ENCODE measurements around the gene SYF2. TPM values are rescaled to one million over a fixed set of nuclear protein-coding genes. Genes with fewer than 3 reads are reported as not detected.
"Not testable (repeated sequence)": the region's sequence is repeated elsewhere in the genome, so short reads cannot be mapped to it uniquely, and the experiment has no call there.

Gene SYF2
- total RNA-seq, 2 experiments from 2014 or later: 39.0 to 42.4 TPM

DNA sequence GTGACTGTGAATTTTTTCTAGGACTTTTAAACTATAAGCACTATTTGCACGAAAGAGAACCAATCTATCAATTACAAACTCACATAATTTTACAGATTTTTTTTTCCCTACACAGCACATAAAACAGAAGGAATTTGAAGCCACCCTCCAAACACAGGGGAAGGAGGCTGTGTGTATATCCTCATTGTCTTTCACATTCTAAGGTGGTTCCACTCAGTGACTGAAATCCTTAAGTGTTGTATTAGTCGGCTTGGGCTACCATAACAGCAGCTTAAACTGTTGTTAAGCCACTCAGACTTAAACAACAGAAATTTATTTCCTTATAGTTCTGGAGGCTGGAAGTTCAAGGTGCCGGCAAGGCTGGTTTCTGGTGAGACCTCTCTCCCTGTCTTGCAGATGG, 28.0 kb upstream of the SYF2 start:
- H3K36me3 Mint-ChIP-seq (ENCODE audit: low read depth): peaks cover 10% of the 10 kb centered on the region
- POLR2A ChIA-PET: interaction anchor here (1.5 kb wide), 1 partner anchor 20 kb away, joined by 3 read pairs; no protein-coding TSS in a partner anchor
- ATAC-seq; H3K27me3 Mint-ChIP-seq; DNase-seq; H3K9me3 Mint-ChIP-seq (ENCODE audit: low read depth); H3K4me3 Mint-ChIP-seq; intact Hi-C loops (cut with DNase I, micrococcal nuclease); CTCF ChIA-PET: not testable (repeated sequence)
- H3K27ac Mint-ChIP-seq: peak overlapping the region; percentile 19
- peaks cover 18% of the 10 kb centered on the region for H3K4me1 Mint-ChIP-seq

DNA sequence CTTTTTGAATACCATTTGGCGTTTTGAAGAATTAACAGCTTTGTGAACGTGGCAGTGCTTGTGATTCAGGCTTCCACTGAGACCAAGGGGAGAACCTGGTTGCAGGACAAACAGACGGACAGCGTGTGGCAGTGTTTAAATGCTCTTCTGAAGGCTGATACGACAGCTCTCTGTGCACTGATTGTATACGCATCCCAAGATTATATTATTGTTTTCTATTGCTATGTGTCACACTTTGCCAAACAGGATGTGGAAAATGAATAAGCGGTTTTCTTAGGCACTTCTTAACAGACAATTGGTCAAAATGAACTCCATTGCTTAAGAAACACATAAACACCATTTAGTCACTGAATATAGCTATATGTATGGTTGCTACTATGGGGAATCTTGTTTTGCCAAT, 27.5 kb upstream of the SYF2 start:
- ATAC-seq: peak; percentile 92
- H3K27me3 Mint-ChIP-seq; H3K9me3 Mint-ChIP-seq (ENCODE audit: low read depth); DNase-seq; H3K4me3 Mint-ChIP-seq; intact Hi-C loops (cut with DNase I, micrococcal nuclease); CTCF ChIA-PET: not testable (repeated sequence)
- Mint-ChIP-seq H3K36me3 (ENCODE audit: low read depth) (peaks cover 10% of the 10 kb centered on the region), H3K27ac (peak overlapping the region; percentile 19), H3K4me1 (peaks cover 18% of the 10 kb centered on the region)
- POLR2A ChIA-PET: interaction anchor here (0.6 to 1.5 kb wide), 2 partner anchors 20 to 28 kb away, joined by 3 read pairs; partner anchors contain the start of gene SYF2

DNA sequence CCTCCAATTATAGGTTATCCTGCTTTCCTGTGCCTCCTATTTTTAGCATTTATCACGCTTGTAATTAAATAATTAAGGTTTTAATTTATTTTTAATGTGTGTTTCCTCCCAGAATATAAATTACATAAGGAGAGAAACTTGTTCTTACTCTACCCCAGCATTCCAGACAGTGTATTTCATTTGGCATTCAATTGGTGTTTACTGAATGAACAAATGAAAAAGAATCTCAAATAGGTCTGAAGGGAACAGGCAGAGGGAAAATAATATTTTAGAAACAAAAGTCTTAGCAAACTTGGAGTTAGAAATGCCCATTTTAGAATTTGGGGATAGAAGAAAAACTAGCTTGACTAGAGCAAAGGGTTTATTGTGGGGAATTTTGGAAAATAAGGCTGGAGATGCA, 24.9 kb upstream of the SYF2 start:
- H3K4me1 Mint-ChIP-seq: peaks cover 16% of the 10 kb centered on the region
- no peak overlapping the region for H3K4me3 Mint-ChIP-seq
- ATAC-seq (no peak), DNase-seq (no peak)
- H3K9me3 Mint-ChIP-seq (ENCODE audit: low read depth): no peaks in the 10 kb centered on the region
- H3K27ac Mint-ChIP-seq: no peak overlapping the region
- ChIA-PET POLR2A (no interaction called here), CTCF (interaction anchor here (1.2 kb wide), 1 partner anchor 10 kb away, joined by 3 read pairs; the partner anchor contains the start of gene RSRP1)
- no peaks in the 10 kb centered on the region for H3K27me3 Mint-ChIP-seq
- H3K36me3 Mint-ChIP-seq (ENCODE audit: low read depth): peaks cover 1% of the 10 kb centered on the region
- intact Hi-C loops (cut with DNase I, micrococcal nuclease): no loop called here

DNA sequence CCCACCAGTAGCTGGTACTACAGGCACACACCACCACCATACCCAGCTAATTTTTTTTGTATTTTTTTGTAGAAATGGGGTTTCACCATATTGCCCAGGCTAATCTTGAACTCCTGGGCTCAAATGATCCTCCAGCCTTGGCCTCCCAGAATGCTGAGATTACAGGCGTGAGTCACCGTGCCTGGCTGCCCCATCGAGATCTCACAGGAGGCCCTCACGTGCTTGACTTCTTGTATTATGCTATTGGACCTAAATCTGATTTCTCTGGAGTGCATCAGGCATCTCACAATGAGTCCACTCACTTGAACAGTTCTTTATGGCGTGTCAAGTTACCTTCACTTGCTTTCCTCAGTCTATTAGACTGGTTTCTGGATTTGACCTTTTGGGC, 24.3 kb upstream of the SYF2 start:
- CTCF ChIA-PET: interaction anchor here (1.2 kb wide), 1 partner anchor 9 kb away, joined by 3 read pairs; the partner anchor contains the start of gene RSRP1
- Mint-ChIP-seq H3K27me3 (no peaks in the 10 kb centered on the region), H3K4me3 (no peak overlapping the region), H3K27ac (no peak overlapping the region), H3K9me3 (ENCODE audit: low read depth) (no peaks in the 10 kb centered on the region), H3K36me3 (ENCODE audit: low read depth) (no peaks in the 10 kb centered on the region), H3K4me1 (peaks cover 15% of the 10 kb centered on the region)
- POLR2A ChIA-PET: interaction anchor here (1.1 to 1.4 kb wide), 2 partner anchors 12 to 24 kb away, joined by 3 read pairs; no protein-coding TSS in a partner anchor
- DNase-seq (no peak), ATAC-seq (no peak)
- intact Hi-C loops (cut with DNase I, micrococcal nuclease): no loop called here

DNA sequence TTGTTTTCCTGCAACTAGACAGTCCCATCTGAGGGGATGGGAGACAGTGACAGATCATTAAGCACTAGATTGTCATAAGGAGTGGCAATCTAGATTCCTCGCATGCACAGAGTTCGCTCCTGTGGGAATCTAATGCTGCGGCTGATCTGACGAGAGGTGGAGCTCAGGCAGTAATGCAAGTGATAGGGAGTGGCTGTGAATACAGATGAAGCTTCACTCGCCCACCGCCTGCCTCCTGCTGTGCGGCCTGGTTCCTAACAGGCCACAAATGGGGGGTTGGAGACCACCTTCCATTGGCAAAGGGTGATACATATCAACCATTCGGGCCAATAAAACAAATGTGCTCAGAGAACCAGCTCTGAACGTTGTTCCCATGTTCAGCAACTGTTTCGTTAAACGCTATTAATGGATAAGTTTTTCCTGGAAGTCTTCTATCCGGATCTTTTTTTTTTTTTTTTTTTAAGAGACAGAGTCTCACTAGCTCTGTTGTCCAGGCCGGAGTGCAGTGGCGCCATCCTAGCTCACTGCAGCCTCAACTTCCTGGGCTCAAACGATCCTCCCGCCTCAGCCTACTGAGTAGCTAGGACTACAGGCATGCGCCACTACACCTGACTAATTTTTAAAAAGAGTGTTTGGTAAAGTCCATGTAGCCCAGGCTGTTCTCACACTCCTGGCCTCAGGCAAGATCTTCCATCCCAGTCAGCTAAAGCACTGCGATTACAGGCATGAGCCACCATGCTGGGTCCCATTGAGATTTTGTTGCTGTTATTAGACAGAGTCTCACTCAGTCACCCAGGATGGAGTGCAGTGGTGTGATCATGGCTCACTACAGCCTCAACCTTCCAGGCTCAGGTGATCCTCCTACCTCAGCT, 23.6 kb upstream of the SYF2 start:
- no peaks in the 10 kb centered on the region for H3K27me3 Mint-ChIP-seq
- intact Hi-C loops (cut with DNase I, micrococcal nuclease): no loop called here
- CTCF ChIA-PET: interaction anchor here (1.2 kb wide), 1 partner anchor 9 kb away, joined by 3 read pairs; the partner anchor contains the start of gene RSRP1
- DNase-seq: no peak
- H3K36me3 Mint-ChIP-seq (ENCODE audit: low read depth): no peaks in the 10 kb centered on the region
- no peak for ATAC-seq
- POLR2A ChIA-PET: interaction anchor here (0.6 to 1.4 kb wide), 4 partner anchors 8 to 77 kb away, joined by 3 to 6 read pairs (median 4); partner anchors contain the start of gene RSRP1
- no peak overlapping the region for H3K4me3 Mint-ChIP-seq
- H3K27ac Mint-ChIP-seq: no peak overlapping the region
- no peaks in the 10 kb centered on the region for H3K9me3 Mint-ChIP-seq (ENCODE audit: low read depth)
- peaks cover 12% of the 10 kb centered on the region for H3K4me1 Mint-ChIP-seq

DNA sequence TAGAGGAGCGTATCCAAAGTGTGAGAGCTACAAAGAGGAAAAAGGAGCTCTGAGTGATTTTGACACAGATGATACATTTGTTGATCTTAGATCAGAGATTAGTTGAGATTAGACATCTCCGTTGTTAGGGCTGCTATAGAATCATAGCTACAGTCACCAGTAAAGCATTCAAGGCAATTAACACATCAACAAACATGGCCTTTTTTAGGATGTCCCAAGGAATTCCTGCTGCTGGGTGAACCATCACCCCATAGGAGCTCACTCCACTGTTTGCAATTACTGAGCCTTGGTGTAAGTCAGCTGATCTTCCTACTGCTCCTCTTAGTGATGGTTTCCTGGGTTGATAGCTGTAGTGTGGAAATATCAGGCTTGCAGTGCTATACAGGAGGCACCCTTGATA, 21.6 kb upstream of the SYF2 start:
- Mint-ChIP-seq H3K27ac (no peak overlapping the region), H3K4me1 (no peaks in the 10 kb centered on the region), H3K9me3 (ENCODE audit: low read depth) (no peaks in the 10 kb centered on the region), H3K4me3 (no peak overlapping the region), H3K27me3 (no peaks in the 10 kb centered on the region), H3K36me3 (ENCODE audit: low read depth) (no peaks in the 10 kb centered on the region)
- no peak for ATAC-seq
- ChIA-PET POLR2A (no interaction called here), CTCF (interaction anchor here (0.6 to 1.5 kb wide), 4 partner anchors 14 to 413 kb away, joined by 3 to 4 read pairs (median 4); no protein-coding TSS in a partner anchor)
- intact Hi-C loops (cut with DNase I, micrococcal nuclease): no loop called here
- no peak for DNase-seq

DNA sequence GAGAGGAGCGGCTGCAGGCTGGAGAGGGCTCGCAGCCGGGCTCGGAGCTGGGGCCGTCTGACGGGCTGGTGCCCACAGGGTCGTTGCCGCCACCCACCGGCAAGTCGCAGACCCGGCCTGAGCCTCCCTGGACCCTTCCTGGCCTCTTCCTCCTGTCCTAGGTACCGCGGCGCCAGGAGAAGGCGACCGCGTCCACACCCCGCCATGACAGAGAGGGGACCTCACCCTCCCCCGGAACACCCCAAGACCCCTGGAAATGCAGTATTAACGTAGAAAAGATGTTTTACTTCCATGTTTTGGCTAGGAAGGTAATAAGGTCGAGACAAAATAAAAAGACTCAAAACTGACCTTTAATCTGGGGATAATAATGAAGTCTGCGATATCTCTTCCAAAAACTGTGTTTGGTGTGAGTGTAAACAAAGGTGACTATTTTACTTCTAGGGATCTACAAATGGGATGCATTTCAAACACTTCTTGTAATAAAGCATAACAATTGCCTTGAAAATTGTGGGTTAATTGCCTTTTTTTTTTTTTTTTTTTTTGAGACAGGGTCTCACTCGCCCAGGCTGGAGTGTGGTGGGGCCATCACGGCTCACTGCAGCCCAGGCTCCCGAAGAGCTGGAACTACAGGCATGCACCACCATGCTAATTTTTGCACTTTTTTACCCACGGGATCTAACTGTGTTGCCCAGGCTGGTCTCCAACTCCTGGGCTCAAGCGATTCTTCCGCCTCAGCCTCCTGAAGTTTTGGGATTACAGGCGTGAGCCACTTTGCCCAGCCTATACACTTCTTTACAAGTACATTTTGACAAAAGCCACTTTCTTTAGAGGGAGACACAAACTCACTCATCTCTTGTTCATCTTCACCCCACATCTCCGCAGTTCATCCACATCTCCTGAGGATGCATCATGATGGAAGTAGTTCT, 15.8 kb upstream of the SYF2 start:
- Mint-ChIP-seq H3K27ac (peak overlapping the region; percentile 77), H3K4me3 (peak overlapping the region; percentile 96), H3K36me3 (ENCODE audit: low read depth) (peaks cover 37% of the 10 kb centered on the region), H3K4me1 (peaks cover 33% of the 10 kb centered on the region), H3K27me3 (no peaks in the 10 kb centered on the region), H3K9me3 (ENCODE audit: low read depth) (no peaks in the 10 kb centered on the region)
- DNase-seq: no peak
- no peak for ATAC-seq
- ChIA-PET CTCF (interaction anchor here (1.0 kb wide), 1 partner anchor 8 kb away, joined by 3 read pairs; no protein-coding TSS in a partner anchor), POLR2A (interaction anchor here (0.6 to 1.3 kb wide), 15 partner anchors 8 to 1287 kb away, joined by 3 to 37 read pairs (median 3); partner anchors contain the start of genes CLIC4 and SYF2)
- intact Hi-C loops (cut with DNase I, micrococcal nuclease): loop anchor here (1.0 to 10.0 kb wide), 13 partner anchors 16 to 1267 kb away; partner anchors contain the start of genes SYF2 (in 2 of the 2), CLIC4 (in 1 of the 2), MACO1 (in 1 of the 2) and MTFR1L (in 1 of the 2)

DNA sequence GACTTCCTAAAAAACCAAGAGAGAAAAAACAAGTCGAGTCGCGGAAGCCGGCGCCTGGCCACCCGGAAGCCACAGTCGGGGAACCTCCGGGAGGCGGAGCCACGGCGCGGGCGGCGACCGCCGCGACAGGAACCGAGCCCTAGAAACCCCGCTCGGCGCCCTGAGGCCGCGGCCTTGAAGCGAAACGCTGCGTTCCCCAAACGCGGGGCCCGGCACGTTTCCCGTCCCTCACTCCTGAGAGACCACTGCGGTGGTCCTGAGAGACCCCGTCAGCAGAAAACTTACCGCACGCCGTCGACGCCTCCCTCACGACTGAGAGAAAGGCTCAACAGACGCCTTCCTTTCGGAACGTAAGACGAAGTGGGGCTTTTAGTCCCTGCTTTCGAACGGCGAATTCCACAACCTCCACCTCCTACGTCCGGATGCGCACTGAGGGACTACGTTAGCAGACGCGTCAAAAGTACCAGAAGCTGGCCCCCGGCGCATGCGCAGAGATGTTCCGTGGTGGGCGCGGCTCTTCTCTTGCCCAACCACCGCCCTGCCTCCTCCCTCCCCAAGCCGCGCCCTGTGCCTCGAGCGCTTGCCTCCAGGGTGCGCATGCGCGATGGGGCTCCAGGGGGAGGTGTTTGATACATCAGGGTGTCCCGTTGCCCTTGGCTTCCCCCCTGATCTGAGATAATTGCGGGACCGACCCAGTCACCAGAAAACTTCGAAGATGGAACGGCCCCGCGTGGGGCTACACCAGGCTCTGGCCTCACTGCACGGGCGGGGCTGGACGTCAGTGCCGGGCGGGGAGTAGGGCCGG, 14.9 kb upstream of the SYF2 start, which contains the start of gene RSRP1:
TSS of gene RSRP1 (minus strand) at position 431 of the 805 bp plus-strand sequence. CDS start 491 bp downstream, outside the sequence.
- Mint-ChIP-seq H3K36me3 (ENCODE audit: low read depth) (peaks cover 44% of the 10 kb centered on the region), H3K4me1 (peaks cover 40% of the 10 kb centered on the region), H3K4me3 (peak within 1 kb of the TSS; percentile 96), H3K27me3 (no peaks in the 10 kb centered on the region), H3K27ac (peak within 1 kb of the TSS; percentile 99), H3K9me3 (ENCODE audit: low read depth) (no peaks in the 10 kb centered on the region)
- DNase-seq (peak; percentile 100), ATAC-seq (peak; percentile 90)
- ChIA-PET CTCF (interaction anchor here (1.0 kb wide), 1 partner anchor 9 kb away, joined by 3 read pairs; no protein-coding TSS in a partner anchor), POLR2A (interaction anchor here (0.6 to 1.3 kb wide), 15 partner anchors 8 to 1286 kb away, joined by 3 to 37 read pairs (median 3); partner anchors contain the start of genes CLIC4 and SYF2)
- intact Hi-C loops (cut with DNase I, micrococcal nuclease): loop anchor here (1.0 to 10.0 kb wide), 13 partner anchors 15 to 1266 kb away; partner anchors contain the start of genes SYF2 (in 2 of the 2), CLIC4 (in 1 of the 2), MACO1 (in 1 of the 2) and MTFR1L (in 1 of the 2)

DNA sequence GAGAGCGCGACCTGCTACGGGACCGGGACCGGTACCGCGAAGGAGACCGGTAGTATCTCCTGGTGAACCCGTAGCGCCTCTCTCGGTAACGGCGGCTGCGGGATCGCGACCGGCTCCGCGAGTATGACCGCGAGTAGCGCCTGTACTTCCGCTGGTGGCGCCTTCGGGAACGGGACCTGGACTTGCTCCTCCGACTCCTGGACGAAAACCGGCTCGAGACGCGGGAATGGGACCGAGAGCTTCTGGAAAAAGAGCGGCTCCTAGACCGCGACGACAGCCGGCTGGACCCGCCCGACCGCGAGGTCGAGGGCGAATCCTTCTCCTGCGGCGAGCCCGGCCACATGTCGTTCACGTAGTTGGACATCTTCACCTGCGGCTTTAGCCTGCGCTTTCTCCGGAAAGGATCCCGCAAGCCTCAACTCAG, 14.3 kb upstream of the SYF2 start:
- ChIA-PET POLR2A (interaction anchor here (1.3 kb wide), 1 partner anchor 14 kb away, joined by 37 read pairs; the partner anchor contains the start of gene SYF2), CTCF (no interaction called here)
- intact Hi-C loops (cut with DNase I, micrococcal nuclease): loop anchor here (1.0 to 10.0 kb wide), 14 partner anchors 14 to 1266 kb away; partner anchors contain the start of genes SYF2 (in 2 of the 2), CLIC4 (in 1 of the 2), MACO1 (in 1 of the 2) and MTFR1L (in 1 of the 2)
- ATAC-seq: no peak
- Mint-ChIP-seq H3K27me3 (no peaks in the 10 kb centered on the region), H3K4me3 (peak overlapping the region; percentile 96), H3K9me3 (ENCODE audit: low read depth) (no peaks in the 10 kb centered on the region), H3K27ac (peak overlapping the region; percentile 99), H3K36me3 (ENCODE audit: low read depth) (peaks cover 47% of the 10 kb centered on the region), H3K4me1 (peaks cover 43% of the 10 kb centered on the region)
- peak; percentile 62 for DNase-seq

Data from activated CD4-positive, alpha-beta T cell treated with anti-CD3 and anti-CD28 coated beads for 36 hours (primary cell).